GM19467 (cell line): ENCODE results near the gene DTD1.

Experiments used
- ATAC-seq: cut with Tn5 transposase; IDR thresholded peaks from one replicate; pipeline ENCODE4 v1.9.1; 2021; ENCODE audit warnings: mild to moderate bottlenecking, moderate library complexity; ENCODE audit not compliant: unreplicated experiment

Gene DTD1

GRCh38 chr20:18587665-18588573 lies at the start of gene DTD1:
Gene DTD1 (plus strand): TSS chr20:18588054. CDS start chr20:18588073, 19 bp downstream.
- ATAC-seq, result peak; percentile 88

GRCh38 chr20:18541741-18542140 lies 46.1 kb upstream of the DTD1 start:
- ATAC-seq, result no peak

- ATAC-seq, result no peak
These were observed 44.6 kb upstream of the DTD1 start for GRCh38 chr20:18543216-18543615.

- ATAC-seq, result no peak
These were observed 43.9 kb upstream of the DTD1 start for GRCh38 chr20:18543932-18544331.

GRCh38 chr20:18545566-18545965 lies 42.3 kb upstream of the DTD1 start:
- no peak for ATAC-seq

- no peak for ATAC-seq
These were observed 39.4 kb upstream of the DTD1 start for GRCh38 chr20:18548465-18548864.

- ATAC-seq, result no peak
These were observed 34.1 kb upstream of the DTD1 start for GRCh38 chr20:18553746-18554145.

- ATAC-seq, result peak; percentile 98
These were observed 20.7 kb upstream of the DTD1 start, which contains the start of gene SMIM26 for GRCh38 chr20:18566892-18567738. Gene SMIM26 (plus strand): TSS chr20:18567432. CDS start chr20:18567479, 47 bp downstream.

GRCh38 chr20:18567739-18568091 lies 20.1 kb upstream of the DTD1 start:
- no peak for ATAC-seq

- no peak for ATAC-seq
These were observed 16.8 kb upstream of the DTD1 start for GRCh38 chr20:18571009-18571408.

GRCh38 chr20:18571578-18571977 lies 16.3 kb upstream of the DTD1 start:
- no peak for ATAC-seq

- ATAC-seq, result no peak
These were observed 9.9 kb upstream of the DTD1 start for GRCh38 chr20:18577942-18578341.

- ATAC-seq, result no peak
These were observed 9.3 kb upstream of the DTD1 start for GRCh38 chr20:18578581-18578980.

GRCh38 chr20:18580012-18580411 lies 7.8 kb upstream of the DTD1 start:
- ATAC-seq, result no peak

- ATAC-seq, result no peak
These were observed 2.7 kb upstream of the DTD1 start for GRCh38 chr20:18585134-18585533.

GRCh38 chr20:18588574-18588933 lies 700 bp downstream of the DTD1 start:
- no peak for ATAC-seq

- no peak for ATAC-seq
These were observed 2.3 kb downstream of the DTD1 start for GRCh38 chr20:18589941-18590674.

- ATAC-seq, result no peak
These were observed 8.4 kb downstream of the DTD1 start for GRCh38 chr20:18596270-18596669.

GRCh38 chr20:18609741-18610140 lies 21.9 kb downstream of the DTD1 start:
- no peak for ATAC-seq

- no peak for ATAC-seq
These were observed 23.6 kb downstream of the DTD1 start for GRCh38 chr20:18611492-18611891.

- ATAC-seq, result no peak
These were observed 25.7 kb downstream of the DTD1 start for GRCh38 chr20:18613553-18613952.
